Peyer's patch (tissue), 4 donors: ENCODE results near the gene ZNF677.
"Not testable (repeated sequence)": the region's sequence is repeated elsewhere in the genome, so short reads cannot be mapped to it uniquely, and the experiment has no call there.

Experiments
- POLR2A ChIP-seq, 2 donors: fragments of 450-650 bp; IDR thresholded peaks; one replicate each; pipeline ENCODE4 v1.5.1; 2017; ENCODE audit warnings: antibody characterized with exemption in 2 of 2, mild to moderate bottlenecking in 2 of 2, moderate library complexity in 2 of 2
- TF ChIP-seq, protein P1 (sequence below), 6 experiments: fragments of 450-650 bp in 4 of 6; fragments of 200-600 bp in 2 of 6; sonication (generic) in 1 of 6; IDR thresholded peaks; one replicate each; pipeline ENCODE4 v1.5.1; 2017 to 2019; ENCODE audit warnings: antibody characterized with exemption in 6 of 6, mild to moderate bottlenecking in 3 of 6, moderate library complexity in 1 of 6

DNA sequence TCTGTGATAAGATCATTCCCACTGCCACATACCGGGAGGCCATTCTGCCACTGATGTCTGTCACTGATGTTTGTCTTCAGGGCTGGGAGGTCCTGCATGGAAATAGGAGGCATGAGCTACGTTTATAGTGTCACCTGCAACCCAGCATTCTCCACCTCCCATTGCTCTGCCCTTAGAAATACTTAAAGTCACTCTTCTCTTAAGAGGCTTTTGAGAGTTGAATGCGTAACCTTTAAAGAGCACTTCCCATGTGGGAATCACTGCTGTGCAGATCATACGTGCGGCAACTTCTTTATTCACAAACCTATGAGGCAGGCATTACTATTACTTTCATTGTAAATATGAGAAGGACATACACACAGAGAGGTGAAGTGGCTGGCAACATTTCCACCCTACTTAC lies 12.9 kb upstream of the ZNF677 start, which contains the start of gene VN1R4:
- not testable (repeated sequence) for TF ChIP-seq POLR2A (IDR thresholded peaks at IDR 0.05)
- TF ChIP-seq, protein P1, sequence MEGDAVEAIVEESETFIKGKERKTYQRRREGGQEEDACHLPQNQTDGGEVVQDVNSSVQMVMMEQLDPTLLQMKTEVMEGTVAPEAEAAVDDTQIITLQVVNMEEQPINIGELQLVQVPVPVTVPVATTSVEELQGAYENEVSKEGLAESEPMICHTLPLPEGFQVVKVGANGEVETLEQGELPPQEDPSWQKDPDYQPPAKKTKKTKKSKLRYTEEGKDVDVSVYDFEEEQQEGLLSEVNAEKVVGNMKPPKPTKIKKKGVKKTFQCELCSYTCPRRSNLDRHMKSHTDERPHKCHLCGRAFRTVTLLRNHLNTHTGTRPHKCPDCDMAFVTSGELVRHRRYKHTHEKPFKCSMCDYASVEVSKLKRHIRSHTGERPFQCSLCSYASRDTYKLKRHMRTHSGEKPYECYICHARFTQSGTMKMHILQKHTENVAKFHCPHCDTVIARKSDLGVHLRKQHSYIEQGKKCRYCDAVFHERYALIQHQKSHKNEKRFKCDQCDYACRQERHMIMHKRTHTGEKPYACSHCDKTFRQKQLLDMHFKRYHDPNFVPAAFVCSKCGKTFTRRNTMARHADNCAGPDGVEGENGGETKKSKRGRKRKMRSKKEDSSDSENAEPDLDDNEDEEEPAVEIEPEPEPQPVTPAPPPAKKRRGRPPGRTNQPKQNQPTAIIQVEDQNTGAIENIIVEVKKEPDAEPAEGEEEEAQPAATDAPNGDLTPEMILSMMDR (IDR thresholded peaks at IDR 0.05), result not testable (repeated sequence)
